GM12864 (cell line): ENCODE measurements around the gene CHPT1.

Experiments used
- DNase-seq: peaks from one replicate; pipeline ENCODE4 v3.0.0-alpha.2; 2011; ENCODE audit warnings: low read depth
- H3K4me3 ChIP-seq: 2 replicates; pipeline ENCODE4 v1.5.1; 2011; ENCODE audit warnings: mild to moderate bottlenecking, low read depth, low read length, control low read depth
- TF ChIP-seq, protein P1 (sequence below): IDR thresholded peaks from 2 replicates; pipeline ENCODE4 v1.5.1; 2011; ENCODE audit warnings: low read depth, mild to moderate bottlenecking, moderate library complexity, low read length, control low read depth, inconsistent platforms; ENCODE audit errors: missing control alignments

CHPT1 gene

DNA sequence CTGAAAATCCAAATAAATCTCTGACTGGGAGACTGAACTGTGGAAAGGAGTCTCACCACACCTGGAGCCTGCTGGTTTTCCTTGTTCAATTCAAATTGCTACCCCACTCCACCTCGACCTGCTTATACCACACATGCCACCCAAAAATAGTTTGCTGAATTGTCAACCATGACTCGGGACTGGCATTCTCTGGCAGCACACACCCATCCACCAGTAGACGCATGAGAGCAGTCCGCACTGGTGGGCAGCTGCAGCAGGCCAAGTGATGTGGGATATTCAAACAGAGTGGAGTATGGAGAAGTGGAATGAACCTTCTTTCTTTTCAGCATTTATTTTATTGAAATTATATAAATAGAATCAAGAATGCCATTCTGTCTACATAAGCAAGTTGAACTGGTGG, 80.5 kb downstream of the CHPT1 start:
- DNase-seq, result no peak

More for the DNA sequence above, 80.5 kb downstream of the CHPT1 start:
- TF ChIP-seq, protein P1, sequence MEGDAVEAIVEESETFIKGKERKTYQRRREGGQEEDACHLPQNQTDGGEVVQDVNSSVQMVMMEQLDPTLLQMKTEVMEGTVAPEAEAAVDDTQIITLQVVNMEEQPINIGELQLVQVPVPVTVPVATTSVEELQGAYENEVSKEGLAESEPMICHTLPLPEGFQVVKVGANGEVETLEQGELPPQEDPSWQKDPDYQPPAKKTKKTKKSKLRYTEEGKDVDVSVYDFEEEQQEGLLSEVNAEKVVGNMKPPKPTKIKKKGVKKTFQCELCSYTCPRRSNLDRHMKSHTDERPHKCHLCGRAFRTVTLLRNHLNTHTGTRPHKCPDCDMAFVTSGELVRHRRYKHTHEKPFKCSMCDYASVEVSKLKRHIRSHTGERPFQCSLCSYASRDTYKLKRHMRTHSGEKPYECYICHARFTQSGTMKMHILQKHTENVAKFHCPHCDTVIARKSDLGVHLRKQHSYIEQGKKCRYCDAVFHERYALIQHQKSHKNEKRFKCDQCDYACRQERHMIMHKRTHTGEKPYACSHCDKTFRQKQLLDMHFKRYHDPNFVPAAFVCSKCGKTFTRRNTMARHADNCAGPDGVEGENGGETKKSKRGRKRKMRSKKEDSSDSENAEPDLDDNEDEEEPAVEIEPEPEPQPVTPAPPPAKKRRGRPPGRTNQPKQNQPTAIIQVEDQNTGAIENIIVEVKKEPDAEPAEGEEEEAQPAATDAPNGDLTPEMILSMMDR, result no peak
- H3K4me3 ChIP-seq, result no peak overlapping the region
